IgD-negative memory B cell (primary cell): ENCODE results near the gene METTL2B. TPM values are rescaled to one million over a fixed set of nuclear protein-coding genes. Genes with fewer than 3 reads are reported as not detected.
"Not testable (repeated sequence)": the region's sequence is repeated elsewhere in the genome, so short reads cannot be mapped to it uniquely, and the experiment has no call there.

ENCODE experiments used
- H3K27ac Mint-ChIP-seq, 3 donors: one replicate each; pipeline ENCODE4 v1.8.0; 2020 to 2022; ENCODE audit warnings: mild to moderate bottlenecking in 3 of 3, mixed read lengths in 3 of 3, moderate library complexity in 1 of 3
- H3K27me3 Mint-ChIP-seq: one replicate; pipeline ENCODE4 v1.8.0; 2021; ENCODE audit warnings: mixed read lengths
- H3K36me3 Mint-ChIP-seq: one replicate; pipeline ENCODE4 v1.8.0; 2020; ENCODE audit warnings: mild to moderate bottlenecking, mixed read lengths
- H3K4me1 Mint-ChIP-seq, 3 donors: one replicate each; pipeline ENCODE4 v1.8.0; 2020 to 2022; ENCODE audit warnings: mixed read lengths in 3 of 3, mild to moderate bottlenecking in 1 of 3
- H3K4me3 Mint-ChIP-seq, 4 donors: one replicate each; pipeline ENCODE4 v1.8.0; 2020 to 2022; ENCODE audit warnings: mild to moderate bottlenecking in 4 of 4, mixed read lengths in 4 of 4, moderate library complexity in 3 of 4
- H3K9me3 Mint-ChIP-seq, 3 donors: one replicate each; pipeline ENCODE4 v1.8.0; 2020 to 2021; ENCODE audit warnings: mixed read lengths in 3 of 3, mild to moderate bottlenecking in 1 of 3
- polyA plus RNA-seq: library from polyadenylated mRNA; unstranded; fragments of 300-500 nt; fragmentation: Illumina TruSeq; gene quantifications from one replicate; pipeline ENCODE4 v1.2.3, GENCODE V29; 2021

METTL2B gene
- polyA plus RNA-seq, 1 donor from 2014 or later: 21.7 TPM

- Mint-ChIP-seq H3K4me3 (no peak overlapping the region), H3K36me3 (peaks cover 2% of the 10 kb centered on the region), H3K9me3 (no peaks in the 10 kb centered on the region), H3K27me3 (no peaks in the 10 kb centered on the region), H3K4me1 (peaks cover 0 to 6% (median 3%) of the 10 kb centered on the region in 3 donors), H3K27ac (no peak overlapping the region)
Observed at GRCh38 chr7:128448751-128449302, 27.7 kb upstream of the METTL2B start.

GRCh38 chr7:128450409-128450808, 26.1 kb upstream of the METTL2B start:
- Mint-ChIP-seq H3K4me1 (peaks cover 4 to 8% (median 4%) of the 10 kb centered on the region in 3 donors), H3K27ac (no peak overlapping the region)

GRCh38 chr7:128450913-128451312, 25.6 kb upstream of the METTL2B start:
- H3K27ac Mint-ChIP-seq: no peak overlapping the region
- no peak overlapping the region for H3K4me3 Mint-ChIP-seq
- peaks cover 2% of the 10 kb centered on the region for H3K36me3 Mint-ChIP-seq
- H3K4me1 Mint-ChIP-seq: peaks cover 4 to 8% (median 6%) of the 10 kb centered on the region in 3 donors
- H3K9me3 Mint-ChIP-seq: no peaks in the 10 kb centered on the region
- H3K27me3 Mint-ChIP-seq: peaks cover 1% of the 10 kb centered on the region

More at GRCh38 chr7:128450409-128450808, 26.1 kb upstream of the METTL2B start:
- Mint-ChIP-seq H3K27me3 (peaks cover 1% of the 10 kb centered on the region), H3K9me3 (no peaks in the 10 kb centered on the region), H3K36me3 (peaks cover 2% of the 10 kb centered on the region), H3K4me3 (no peak overlapping the region)

- Mint-ChIP-seq H3K4me1 (peaks cover 8 to 15% (median 11%) of the 10 kb centered on the region in 3 donors), H3K4me3 (peak overlapping the region in 1 of 4 donors; percentile 37), H3K36me3 (peaks cover 2% of the 10 kb centered on the region), H3K27me3 (peaks cover 1% of the 10 kb centered on the region), H3K9me3 (no peaks in the 10 kb centered on the region), H3K27ac (no peak overlapping the region)
Observed at GRCh38 chr7:128452552-128452951, 24.0 kb upstream of the METTL2B start.

GRCh38 chr7:128453836-128454804, 22.4 kb upstream of the METTL2B start:
- Mint-ChIP-seq H3K4me3 (peak overlapping the region; percentile 46 to 99 (median 91)), H3K36me3 (peaks cover 2% of the 10 kb centered on the region)

GRCh38 chr7:128454808-128455542, 21.6 kb upstream of the METTL2B start:
- peaks cover 1% of the 10 kb centered on the region for H3K27me3 Mint-ChIP-seq
- H3K4me3 Mint-ChIP-seq: peak overlapping the region; percentile 92 to 99 (median 95)
- peaks cover 15 to 27% (median 17%) of the 10 kb centered on the region in 3 donors for H3K4me1 Mint-ChIP-seq
- peaks cover 2% of the 10 kb centered on the region for H3K36me3 Mint-ChIP-seq
- H3K9me3 Mint-ChIP-seq: no peaks in the 10 kb centered on the region
- H3K27ac Mint-ChIP-seq: peak overlapping the region; percentile 63 to 96 (median 92)

More at GRCh38 chr7:128453836-128454804, 22.4 kb upstream of the METTL2B start:
- Mint-ChIP-seq H3K4me1 (peaks cover 10 to 22% (median 12%) of the 10 kb centered on the region in 3 donors), H3K27ac (peak overlapping the region in 2 of 3 donors; percentile 59 to 64), H3K27me3 (peaks cover 1% of the 10 kb centered on the region), H3K9me3 (no peaks in the 10 kb centered on the region)

- H3K36me3 Mint-ChIP-seq: peaks cover 2% of the 10 kb centered on the region
- peak within 1 kb of the TSS; percentile 92 to 99 (median 95) for H3K4me3 Mint-ChIP-seq
- no peaks in the 10 kb centered on the region for H3K9me3 Mint-ChIP-seq
- H3K4me1 Mint-ChIP-seq: peaks cover 15 to 27% (median 17%) of the 10 kb centered on the region in 3 donors
- peaks cover 1% of the 10 kb centered on the region for H3K27me3 Mint-ChIP-seq
- H3K27ac Mint-ChIP-seq: peak within 1 kb of the TSS; percentile 63 to 96 (median 92)
Observed at GRCh38 chr7:128455543-128456254, 20.8 kb upstream of the METTL2B start, which contains the start of gene HILPDA. HILPDA (plus strand) TSS chr7:128455878; CDS start chr7:128457269, 1,391 bp downstream.

GRCh38 chr7:128456255-128456725, 20.3 kb upstream of the METTL2B start:
- Mint-ChIP-seq H3K36me3 (peaks cover 2% of the 10 kb centered on the region), H3K27me3 (peaks cover 1% of the 10 kb centered on the region), H3K4me3 (peak overlapping the region; percentile 92 to 99 (median 95)), H3K27ac (peak overlapping the region; percentile 3 to 91 (median 63)), H3K4me1 (peaks cover 15 to 27% (median 17%) of the 10 kb centered on the region in 3 donors), H3K9me3 (no peaks in the 10 kb centered on the region)

GRCh38 chr7:128457385-128457784, 19.2 kb upstream of the METTL2B start:
- not testable (repeated sequence) for H3K27me3 Mint-ChIP-seq
- Mint-ChIP-seq H3K4me3 (peak overlapping the region in 2 of 4 donors; percentile 59 to 92), H3K4me1 (peaks cover 15 to 23% (median 17%) of the 10 kb centered on the region in 3 donors)

GRCh38 chr7:128458956-128459355, 17.6 kb upstream of the METTL2B start:
- Mint-ChIP-seq H3K27me3 (peaks cover 1% of the 10 kb centered on the region), H3K4me3 (peak overlapping the region in 1 of 4 donors; percentile 92), H3K9me3 (no peaks in the 10 kb centered on the region), H3K27ac (peak overlapping the region in 1 of 3 donors; percentile 5), H3K4me1 (peaks cover 15 to 22% (median 17%) of the 10 kb centered on the region in 3 donors), H3K36me3 (peaks cover 2% of the 10 kb centered on the region)

More at GRCh38 chr7:128457385-128457784, 19.2 kb upstream of the METTL2B start:
- not testable (repeated sequence) for H3K36me3 Mint-ChIP-seq, H3K9me3 Mint-ChIP-seq
- H3K27ac Mint-ChIP-seq: peak overlapping the region in 1 of 3 donors; percentile 56

GRCh38 chr7:128459394-128459878, 17.1 kb upstream of the METTL2B start:
- H3K4me3 Mint-ChIP-seq: peak overlapping the region in 2 of 4 donors; percentile 2 to 92

GRCh38 chr7:128462460-128462859, 14.1 kb upstream of the METTL2B start:
- Mint-ChIP-seq H3K36me3 (peaks cover 3% of the 10 kb centered on the region), H3K27me3 (no peaks in the 10 kb centered on the region), H3K9me3 (no peaks in the 10 kb centered on the region), H3K4me3 (no peak overlapping the region), H3K4me1 (peaks cover 6 to 12% (median 8%) of the 10 kb centered on the region in 3 donors), H3K27ac (no peak overlapping the region)

More at GRCh38 chr7:128459394-128459878, 17.1 kb upstream of the METTL2B start:
- Mint-ChIP-seq H3K27ac (peak overlapping the region in 1 of 3 donors; percentile 5), H3K9me3 (no peaks in the 10 kb centered on the region), H3K4me1 (peaks cover 15 to 22% (median 17%) of the 10 kb centered on the region in 3 donors), H3K36me3 (peaks cover 2% of the 10 kb centered on the region), H3K27me3 (peaks cover 1% of the 10 kb centered on the region)

GRCh38 chr7:128463345-128463744, 13.2 kb upstream of the METTL2B start:
- not testable (repeated sequence) for H3K4me3 Mint-ChIP-seq, H3K27ac Mint-ChIP-seq, H3K9me3 Mint-ChIP-seq, H3K27me3 Mint-ChIP-seq, H3K36me3 Mint-ChIP-seq
- H3K4me1 Mint-ChIP-seq: peaks cover 5 to 12% (median 6%) of the 10 kb centered on the region in 3 donors
